Ascending aorta (tissue), 2 donors: Measurements from ENCODE around the gene CTXN1. TPM values are rescaled to one million over a fixed set of nuclear protein-coding genes. Genes with fewer than 3 reads are reported as not detected.

ENCODE experiments used
- DNase-seq, 2 donors: peaks; one replicate each; pipeline ENCODE4 v3.0.0-alpha.2; 2019; ENCODE audit warnings: low spot score in 2 of 2
- H3K27ac ChIP-seq, 2 donors: fragments of 200-600 bp; sonication (generic); one replicate each; pipeline ENCODE4 v1.5.1; 2016 to 2017; ENCODE audit warnings: mild to moderate bottlenecking in 1 of 2
- H3K27me3 ChIP-seq: fragments of 200-600 bp; sonication (generic); one replicate; pipeline ENCODE4 v1.5.1; 2017
- H3K36me3 ChIP-seq, 2 donors: fragments of 200-600 bp; sonication (generic); one replicate each; pipeline ENCODE4 v1.5.1; 2016
- H3K4me1 ChIP-seq, 2 donors: fragments of 200-600 bp; sonication (generic); one replicate each; pipeline ENCODE4 v1.5.1; 2016 to 2017; ENCODE audit warnings: mild to moderate bottlenecking in 1 of 2
- H3K4me3 ChIP-seq, 2 donors: fragments of 200-600 bp; sonication (generic); one replicate each; pipeline ENCODE4 v1.5.1; 2016 to 2017; ENCODE audit warnings: mild to moderate bottlenecking in 1 of 2
- H3K9me3 ChIP-seq, 2 donors: fragments of 200-600 bp; sonication (generic); one replicate each; pipeline ENCODE4 v1.5.1; 2016
- CTCF ChIP-seq, 3 experiments: fragments of 200-600 bp in 2 of 3; fragments of 450-650 bp in 1 of 3; sonication (generic) in 2 of 3; IDR thresholded peaks; one replicate each; pipeline ENCODE4 v1.5.1; 2016 to 2019; ENCODE audit warnings: antibody characterized with exemption in 3 of 3, mild to moderate bottlenecking in 1 of 3, moderate library complexity in 1 of 3
- intact Hi-C: fragments of 100-400 bp; cut with DNase I; formaldehyde crosslinking; loops from one replicate; pipeline ENCODE4 v1.15.1; 2023
- total RNA-seq: library from RNA; depleted of rRNA; stranded (reverse); fragments of >200 nt; gene quantifications from one replicate; pipeline ENCODE4 v1.1.0, GENCODE V29; 2016

CTXN1 gene
- total RNA-seq, 1 donor from 2014 or later, result not detected

GRCh38 chr19:7928741-7929701, 3.1 kb upstream of the CTXN1 start:
- Histone ChIP-seq H3K36me3 (peaks cover 26 to 36% of the 10 kb centered on the region in 2 donors), H3K27me3 (no peaks in the 10 kb centered on the region), H3K9me3 (no peaks in the 10 kb centered on the region), H3K4me3 (peak overlapping the region; percentile 10 to 51), H3K4me1 (peaks cover 18 to 58% of the 10 kb centered on the region in 2 donors), H3K27ac (peak overlapping the region; percentile 93 to 96)
- intact Hi-C loops, result loop anchor here (1.0 to 10.0 kb wide), 5 partner anchors 14 to 1856 kb away; partner anchors contain the start of genes ALKBH7, TIMM44 and ZNF414
- TF ChIP-seq CTCF (IDR thresholded peaks at IDR 0.05), result peak; percentile 2 to 37 (median 35)
- peak in 1 of 2 donors; percentile 90 for DNase-seq

DNA sequence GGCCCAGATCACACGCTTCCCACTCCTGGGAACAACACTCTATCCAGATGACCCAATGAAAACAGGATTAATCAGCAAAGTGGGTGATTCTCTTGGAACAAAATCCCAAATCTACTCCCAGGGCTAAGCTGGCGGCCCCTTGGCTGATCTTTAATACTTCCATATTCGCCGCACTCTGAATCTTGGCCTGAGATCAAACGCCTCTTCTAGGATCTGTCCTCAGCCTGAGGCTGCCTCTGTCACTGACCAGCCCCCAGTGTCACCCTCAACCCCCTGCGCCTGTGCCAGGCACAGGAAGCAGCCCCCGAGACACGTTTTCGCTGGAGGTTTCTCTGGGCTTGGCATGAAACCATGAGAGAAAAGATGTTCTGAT, 2.4 kb upstream of the CTXN1 start:
- H3K9me3 ChIP-seq, result no peaks in the 10 kb centered on the region

GRCh38 chr19:7927605-7928333, 1.8 kb upstream of the CTXN1 start:
- Histone ChIP-seq H3K27ac (peak overlapping the region; percentile 93 to 96), H3K36me3 (peaks cover 13 to 27% of the 10 kb centered on the region in 2 donors), H3K4me3 (peak overlapping the region in 1 of 2 donors; percentile 51), H3K9me3 (no peaks in the 10 kb centered on the region), H3K4me1 (peaks cover 18 to 58% of the 10 kb centered on the region in 2 donors), H3K27me3 (no peaks in the 10 kb centered on the region)
- DNase-seq, result no peak
- TF ChIP-seq CTCF (IDR thresholded peaks at IDR 0.05), result no peak
- intact Hi-C loops, result loop anchor here (5.0 to 10.0 kb wide), 4 partner anchors 587 to 1857 kb away; partner anchors contain the start of genes ALKBH7 and ZNF414

More for the DNA sequence above, 2.4 kb upstream of the CTXN1 start:
- Histone ChIP-seq H3K4me1 (peaks cover 18 to 58% of the 10 kb centered on the region in 2 donors), H3K4me3 (peak overlapping the region in 1 of 2 donors; percentile 51), H3K27ac (peak overlapping the region; percentile 93 to 96), H3K27me3 (no peaks in the 10 kb centered on the region), H3K36me3 (peaks cover 19 to 29% of the 10 kb centered on the region in 2 donors)
- TF ChIP-seq CTCF (IDR thresholded peaks at IDR 0.05), result no peak
- DNase-seq, result no peak
- intact Hi-C loops, result loop anchor here (5.0 to 10.0 kb wide), 4 partner anchors 586 to 1856 kb away; partner anchors contain the start of genes ALKBH7 and ZNF414

DNA sequence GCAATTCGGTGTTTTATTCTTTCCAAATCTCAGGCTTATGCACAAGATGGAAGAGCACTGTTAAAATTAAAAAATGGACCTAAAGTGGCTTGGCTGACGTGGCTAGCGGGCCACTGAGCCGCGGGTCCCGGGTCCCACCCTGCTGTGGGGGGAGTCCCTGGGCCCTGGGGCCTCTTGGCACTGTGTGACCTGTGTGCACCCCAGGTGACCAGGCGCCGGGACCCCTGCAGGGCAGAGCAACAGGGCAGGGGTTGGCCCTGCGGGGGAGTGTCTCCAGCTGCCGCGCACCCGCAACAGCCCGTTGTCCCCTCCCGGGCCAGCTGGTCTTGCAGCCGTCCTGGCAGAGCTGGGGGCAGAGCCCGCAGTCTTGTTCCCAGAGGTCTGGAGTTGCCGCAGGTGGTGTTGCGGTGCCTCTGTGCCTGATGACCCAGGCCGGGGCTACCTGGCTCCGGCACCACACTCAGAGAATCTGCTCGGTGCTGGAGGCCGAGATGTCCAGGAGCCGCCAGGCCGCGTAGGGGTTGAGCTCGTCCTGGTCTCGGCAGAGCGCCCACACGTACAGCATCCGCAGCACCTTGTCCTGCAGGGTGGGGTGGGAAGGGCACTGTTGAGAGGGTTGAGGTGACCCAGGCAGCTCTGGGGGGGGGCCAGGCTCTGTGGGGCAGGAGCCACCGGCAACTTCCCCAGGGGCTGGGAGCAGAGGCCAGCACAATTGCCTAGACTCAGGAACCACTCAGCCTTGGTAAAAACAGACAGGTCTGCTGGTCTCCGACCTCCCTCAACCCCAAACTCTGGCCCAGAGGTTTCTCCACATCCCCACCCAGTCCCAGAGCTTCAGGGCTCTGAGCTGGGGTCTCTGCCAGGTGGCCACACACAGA, 1.0 kb upstream of the CTXN1 start:
- Histone ChIP-seq H3K27me3 (no peaks in the 10 kb centered on the region), H3K36me3 (peaks cover 9 to 27% of the 10 kb centered on the region in 2 donors), H3K4me1 (peaks cover 21 to 65% of the 10 kb centered on the region in 2 donors), H3K27ac (peak overlapping the region; percentile 93 to 96), H3K9me3 (no peaks in the 10 kb centered on the region), H3K4me3 (no peak overlapping the region)
- no peak for DNase-seq
- TF ChIP-seq CTCF (IDR thresholded peaks at IDR 0.05), result no peak
- intact Hi-C loops, result loop anchor here (5.0 to 10.0 kb wide), 4 partner anchors 588 to 1858 kb away; partner anchors contain the start of genes ALKBH7 and ZNF414
